Activated CD4-positive, alpha-beta T cell treated with anti-CD3 and anti-CD28 coated beads for 36 hours (primary cell): Measurements from ENCODE around the gene AKAP6. TPM values are rescaled to one million over a fixed set of nuclear protein-coding genes. Genes with fewer than 3 reads are reported as not detected.

Source experiments
- ATAC-seq: fragments of 200-7000 bp; cut with Tn5 transposase; one replicate; pipeline ENCODE4 v1.10.0; 2021; ENCODE audit warnings: mild to moderate bottlenecking, moderate library complexity
- CTCF ChIA-PET: fragments of 350-600 bp; sonication (Branson Sonifier 250); formaldehyde crosslinking; loops from one replicate; lab custom pipeline; 2021; ENCODE audit warnings: antibody characterized with exemption; lab: Charles Lee
- POLR2A ChIA-PET: fragments of 350-600 bp; sonication (Branson Sonifier 250); formaldehyde crosslinking; loops from one replicate; lab custom pipeline; 2021; ENCODE audit warnings: antibody characterized with exemption, inconsistent platforms; lab: Charles Lee
- DNase-seq: peaks from one replicate; pipeline ENCODE4 v3.0.0-alpha.2; 2020
- H3K27ac Mint-ChIP-seq: one replicate; pipeline ENCODE4 v1.8.0; 2021; ENCODE audit warnings: mixed read lengths
- H3K27me3 Mint-ChIP-seq: one replicate; pipeline ENCODE4 v1.8.0; 2021; ENCODE audit warnings: mixed read lengths
- H3K36me3 Mint-ChIP-seq: one replicate; pipeline ENCODE4 v1.8.0; 2021; ENCODE audit warnings: low read depth, mixed read lengths
- H3K4me1 Mint-ChIP-seq: one replicate; pipeline ENCODE4 v1.8.0; 2021; ENCODE audit warnings: mixed read lengths
- H3K4me3 Mint-ChIP-seq: one replicate; pipeline ENCODE4 v1.8.0; 2021; ENCODE audit warnings: mild to moderate bottlenecking, moderate library complexity, mixed read lengths
- H3K9me3 Mint-ChIP-seq: one replicate; pipeline ENCODE4 v1.8.0; 2021; ENCODE audit warnings: low read depth, mixed read lengths
- intact Hi-C, 2 experiments: fragments of 100-400 bp; cut with DNase I in 1 of 2; cut with micrococcal nuclease in 1 of 2; formaldehyde crosslinking; loops; one replicate each; pipeline versions ENCODE4 v1.14.2 to v1.15.1; 2022 to 2024; cut with DNase I, micrococcal nuclease
- total RNA-seq, 2 experiments: library from RNA; stranded (reverse); gene quantifications; one replicate each; pipeline ENCODE4 v1.2.3, GENCODE V29; 2021

AKAP6 gene
- total RNA-seq, 2 experiments from 2014 or later = 1.1 to 2.0 TPM

- Mint-ChIP-seq H3K36me3 (no peaks in the 10 kb centered on the region), H3K9me3 (peaks cover 2% of the 10 kb centered on the region), H3K27me3 (no peaks in the 10 kb centered on the region), H3K4me3 (no peak overlapping the region), H3K27ac (no peak overlapping the region), H3K4me1 (no peaks in the 10 kb centered on the region)
- POLR2A ChIA-PET = no interaction called here
- no peak for ATAC-seq
- DNase-seq = no peak
- intact Hi-C loops = no loop called here
- CTCF ChIA-PET = no interaction called here
Observed at GRCh38 chr14:32820181-32820580, 491.1 kb downstream of the AKAP6 start.

- H3K36me3 Mint-ChIP-seq = no peaks in the 10 kb centered on the region
- H3K4me3 Mint-ChIP-seq = no peak overlapping the region
- H3K27me3 Mint-ChIP-seq = no peaks in the 10 kb centered on the region
- ATAC-seq = no peak
- intact Hi-C loops = no loop called here
- ChIA-PET CTCF (no interaction called here), POLR2A (no interaction called here)
- peaks cover 2% of the 10 kb centered on the region for H3K9me3 Mint-ChIP-seq
- DNase-seq = no peak
- H3K27ac Mint-ChIP-seq = no peak overlapping the region
- H3K4me1 Mint-ChIP-seq = no peaks in the 10 kb centered on the region
Observed at GRCh38 chr14:32820682-32821081, 491.6 kb downstream of the AKAP6 start.

GRCh38 chr14:32821964-32822653, 493.0 kb downstream of the AKAP6 start:
- intact Hi-C loops = no loop called here
- ATAC-seq (no peak), DNase-seq (no peak)
- Mint-ChIP-seq H3K4me1 (no peaks in the 10 kb centered on the region), H3K9me3 (peaks cover 2% of the 10 kb centered on the region), H3K4me3 (no peak overlapping the region), H3K27me3 (no peaks in the 10 kb centered on the region), H3K36me3 (no peaks in the 10 kb centered on the region), H3K27ac (no peak overlapping the region)
- POLR2A ChIA-PET = no interaction called here
- CTCF ChIA-PET = no interaction called here

GRCh38 chr14:32823706-32824105, 494.6 kb downstream of the AKAP6 start:
- no peak overlapping the region for H3K27ac Mint-ChIP-seq
- intact Hi-C loops = no loop called here
- H3K36me3 Mint-ChIP-seq = no peaks in the 10 kb centered on the region
- H3K4me1 Mint-ChIP-seq = no peaks in the 10 kb centered on the region
- DNase-seq (no peak), ATAC-seq (no peak)
- POLR2A ChIA-PET = no interaction called here
- H3K4me3 Mint-ChIP-seq = no peak overlapping the region
- CTCF ChIA-PET = no interaction called here
- H3K9me3 Mint-ChIP-seq = peaks cover 2% of the 10 kb centered on the region
- no peaks in the 10 kb centered on the region for H3K27me3 Mint-ChIP-seq

GRCh38 chr14:32824195-32824594, 495.1 kb downstream of the AKAP6 start:
- Mint-ChIP-seq H3K4me3 (no peak overlapping the region), H3K36me3 (no peaks in the 10 kb centered on the region), H3K27ac (no peak overlapping the region), H3K9me3 (peaks cover 2% of the 10 kb centered on the region), H3K4me1 (no peaks in the 10 kb centered on the region), H3K27me3 (no peaks in the 10 kb centered on the region)
- intact Hi-C loops = no loop called here
- DNase-seq = no peak
- ATAC-seq = no peak
- POLR2A ChIA-PET = no interaction called here
- CTCF ChIA-PET = no interaction called here

- intact Hi-C loops = no loop called here
- DNase-seq (no peak), ATAC-seq (no peak)
- POLR2A ChIA-PET = interaction anchor here (0.7 kb wide), 1 partner anchor 50 kb away, joined by 3 read pairs; no protein-coding TSS in a partner anchor
- H3K4me1 Mint-ChIP-seq = no peaks in the 10 kb centered on the region
- H3K4me3 Mint-ChIP-seq = no peak overlapping the region
- H3K27me3 Mint-ChIP-seq = no peaks in the 10 kb centered on the region
- H3K36me3 Mint-ChIP-seq = no peaks in the 10 kb centered on the region
- H3K9me3 Mint-ChIP-seq = peaks cover 2% of the 10 kb centered on the region
- H3K27ac Mint-ChIP-seq = no peak overlapping the region
- CTCF ChIA-PET = interaction anchor here (0.6 kb wide), 1 partner anchor 1317 kb away, joined by 3 read pairs; no protein-coding TSS in a partner anchor
Observed at GRCh38 chr14:32825058-32825457, 496.0 kb downstream of the AKAP6 start.

GRCh38 chr14:32826404-32827082, 497.4 kb downstream of the AKAP6 start:
- ATAC-seq = no peak
- H3K9me3 Mint-ChIP-seq = peaks cover 2% of the 10 kb centered on the region
- DNase-seq = no peak

GRCh38 chr14:32827514-32827913, 498.4 kb downstream of the AKAP6 start:
- Mint-ChIP-seq H3K9me3 (peaks cover 2% of the 10 kb centered on the region), H3K27me3 (no peaks in the 10 kb centered on the region), H3K27ac (no peak overlapping the region), H3K4me3 (no peak overlapping the region), H3K36me3 (no peaks in the 10 kb centered on the region), H3K4me1 (no peaks in the 10 kb centered on the region)
- intact Hi-C loops = no loop called here
- no peak for DNase-seq
- no peak for ATAC-seq
- ChIA-PET POLR2A (no interaction called here), CTCF (no interaction called here)

More at GRCh38 chr14:32826404-32827082, 497.4 kb downstream of the AKAP6 start:
- H3K36me3 Mint-ChIP-seq = no peaks in the 10 kb centered on the region
- no peaks in the 10 kb centered on the region for H3K27me3 Mint-ChIP-seq
- intact Hi-C loops = no loop called here
- ChIA-PET CTCF (interaction anchor here (0.7 kb wide), 2 partner anchors 201 to 455 kb away, joined by 3 read pairs; no protein-coding TSS in a partner anchor), POLR2A (no interaction called here)
- H3K4me1 Mint-ChIP-seq = no peaks in the 10 kb centered on the region
- H3K4me3 Mint-ChIP-seq = no peak overlapping the region
- H3K27ac Mint-ChIP-seq = no peak overlapping the region

GRCh38 chr14:32835924-32836323, 506.8 kb downstream of the AKAP6 start:
- POLR2A ChIA-PET = no interaction called here
- no peak for DNase-seq
- no peaks in the 10 kb centered on the region for H3K4me1 Mint-ChIP-seq

GRCh38 chr14:32841698-32842097, 512.6 kb downstream of the AKAP6 start:
- POLR2A ChIA-PET = no interaction called here
- CTCF ChIA-PET = no interaction called here
- H3K27me3 Mint-ChIP-seq = peaks cover 6% of the 10 kb centered on the region
- no peak for ATAC-seq
- peaks cover 10% of the 10 kb centered on the region for H3K9me3 Mint-ChIP-seq
- H3K4me1 Mint-ChIP-seq = no peaks in the 10 kb centered on the region
- no peak overlapping the region for H3K27ac Mint-ChIP-seq
- H3K36me3 Mint-ChIP-seq = no peaks in the 10 kb centered on the region
- intact Hi-C loops = no loop called here
- no peak for DNase-seq
- H3K4me3 Mint-ChIP-seq = no peak overlapping the region

More at GRCh38 chr14:32835924-32836323, 506.8 kb downstream of the AKAP6 start:
- Mint-ChIP-seq H3K9me3 (peaks cover 6% of the 10 kb centered on the region), H3K4me3 (no peak overlapping the region), H3K36me3 (no peaks in the 10 kb centered on the region), H3K27me3 (no peaks in the 10 kb centered on the region), H3K27ac (no peak overlapping the region)
- CTCF ChIA-PET = no interaction called here
- no peak for ATAC-seq
- intact Hi-C loops = no loop called here

GRCh38 chr14:32846821-32847365, 517.8 kb downstream of the AKAP6 start:
- Mint-ChIP-seq H3K4me1 (no peaks in the 10 kb centered on the region), H3K9me3 (peaks cover 6% of the 10 kb centered on the region), H3K27me3 (peaks cover 6% of the 10 kb centered on the region), H3K27ac (no peak overlapping the region), H3K4me3 (no peak overlapping the region), H3K36me3 (no peaks in the 10 kb centered on the region)
- ATAC-seq (no peak), DNase-seq (no peak)
- ChIA-PET CTCF (no interaction called here), POLR2A (no interaction called here)
- intact Hi-C loops = no loop called here

GRCh38 chr14:32847867-32848266, 518.8 kb downstream of the AKAP6 start:
- POLR2A ChIA-PET = no interaction called here
- CTCF ChIA-PET = no interaction called here
- no peak overlapping the region for H3K4me3 Mint-ChIP-seq
- intact Hi-C loops = no loop called here
- no peaks in the 10 kb centered on the region for H3K36me3 Mint-ChIP-seq
- peaks cover 6% of the 10 kb centered on the region for H3K9me3 Mint-ChIP-seq
- H3K4me1 Mint-ChIP-seq = no peaks in the 10 kb centered on the region
- DNase-seq (no peak), ATAC-seq (no peak)
- peaks cover 6% of the 10 kb centered on the region for H3K27me3 Mint-ChIP-seq
- no peak overlapping the region for H3K27ac Mint-ChIP-seq
